Natural killer cell treated with Interleukin-12 subunit alpha and Interleukin-12 subunit beta and Interleukin-15 and Interleukin-18, amount 100 ng/mL, for 72 hours (primary cell): Measurements from ENCODE around the gene MOV10. TPM values are rescaled to one million over a fixed set of nuclear protein-coding genes. Genes with fewer than 3 reads are reported as not detected.

Experiments
- ATAC-seq, 2 donors: fragments of 150-1000 bp; cut with Tn5 transposase in 1 of 2; sonication (Bioruptor Pico), chemical (Tn5 transposase) in 1 of 2; 2 replicates each; pipeline ENCODE4 v1.10.0; 2021
- DNase-seq: peaks from one replicate; pipeline ENCODE4 v3.0.0; 2022; ENCODE audit warnings: low spot score
- H3K27ac Mint-ChIP-seq, 2 donors: 1 replicate in 1 of 2; 2 replicates in 1 of 2; pipeline ENCODE4 v1.8.0; 2022; ENCODE audit warnings: mixed read lengths in 2 of 2, mild to moderate bottlenecking in 1 of 2, moderate library complexity in 1 of 2
- H3K27me3 Mint-ChIP-seq, 2 donors: 1 replicate in 1 of 2; 2 replicates in 1 of 2; pipeline ENCODE4 v1.8.0; 2022; ENCODE audit warnings: mixed read lengths in 2 of 2
- H3K36me3 Mint-ChIP-seq: one replicate; pipeline ENCODE4 v1.8.0; 2022; ENCODE audit warnings: mixed read lengths
- H3K4me1 Mint-ChIP-seq, 2 donors: 1 replicate in 1 of 2; 2 replicates in 1 of 2; pipeline ENCODE4 v1.8.0; 2022; ENCODE audit warnings: low read depth in 2 of 2, mixed read lengths in 2 of 2, mild to moderate bottlenecking in 1 of 2
- H3K4me3 Mint-ChIP-seq: one replicate; pipeline ENCODE4 v1.8.0; 2022; ENCODE audit warnings: mixed read lengths
- H3K9me3 Mint-ChIP-seq: 2 replicates; pipeline ENCODE4 v1.8.0; 2022; ENCODE audit warnings: mixed read lengths
- total RNA-seq, 2 donors: library from RNA; stranded (reverse); gene quantifications; one replicate each; pipeline ENCODE4 v1.2.3, GENCODE V29; 2022

Gene MOV10
- total RNA-seq, 2 donors from 2014 or later, result 71.0 to 78.0 TPM

- ATAC-seq (no peak), DNase-seq (no peak)
- H3K4me1 Mint-ChIP-seq, result peaks cover 27 to 32% of the 10 kb centered on the region in 2 donors
- no peak overlapping the region for H3K27ac Mint-ChIP-seq
- no peaks in the 10 kb centered on the region for H3K27me3 Mint-ChIP-seq
- peaks cover under 1% of the 10 kb centered on the region for H3K36me3 Mint-ChIP-seq
- H3K9me3 Mint-ChIP-seq, result no peaks in the 10 kb centered on the region
- H3K4me3 Mint-ChIP-seq, result no peak overlapping the region
Observed at GRCh38 chr1:112643080-112643479, 31.4 kb upstream of the MOV10 start.

GRCh38 chr1:112646225-112646624 is 28.2 kb upstream of the MOV10 start:
- Mint-ChIP-seq H3K4me1 (peaks cover 24 to 35% of the 10 kb centered on the region in 2 donors), H3K27me3 (no peaks in the 10 kb centered on the region), H3K4me3 (no peak overlapping the region), H3K36me3 (peaks cover 21% of the 10 kb centered on the region), H3K9me3 (no peaks in the 10 kb centered on the region), H3K27ac (peak overlapping the region in 1 of 2 donors; percentile 12)
- no peak for DNase-seq
- no peak for ATAC-seq

- ATAC-seq, result peak in 1 of 2 donors; percentile 70
Observed at GRCh38 chr1:112651205-112651604, 23.3 kb upstream of the MOV10 start.

GRCh38 chr1:112665857-112666256 is 8.6 kb upstream of the MOV10 start:
- DNase-seq (no peak), ATAC-seq (no peak)
- Mint-ChIP-seq H3K27ac (peak overlapping the region; percentile 9 to 60), H3K27me3 (no peaks in the 10 kb centered on the region), H3K36me3 (peaks cover 64% of the 10 kb centered on the region), H3K4me3 (no peak overlapping the region), H3K4me1 (peaks cover 22 to 29% of the 10 kb centered on the region in 2 donors), H3K9me3 (no peaks in the 10 kb centered on the region)

More at GRCh38 chr1:112651205-112651604, 23.3 kb upstream of the MOV10 start:
- no peak for DNase-seq
- H3K27ac Mint-ChIP-seq, result peak overlapping the region in 1 of 2 donors; percentile 16
- no peaks in the 10 kb centered on the region for H3K27me3 Mint-ChIP-seq
- H3K9me3 Mint-ChIP-seq, result no peaks in the 10 kb centered on the region
- H3K36me3 Mint-ChIP-seq, result peaks cover 30% of the 10 kb centered on the region
- peaks cover 14 to 18% of the 10 kb centered on the region in 2 donors for H3K4me1 Mint-ChIP-seq
- no peak overlapping the region for H3K4me3 Mint-ChIP-seq

GRCh38 chr1:112666946-112667345 is 7.5 kb upstream of the MOV10 start:
- peaks cover 55% of the 10 kb centered on the region for H3K36me3 Mint-ChIP-seq
- H3K4me3 Mint-ChIP-seq, result peak overlapping the region; percentile 47
- no peaks in the 10 kb centered on the region for H3K27me3 Mint-ChIP-seq
- H3K4me1 Mint-ChIP-seq, result peaks cover 28 to 29% of the 10 kb centered on the region in 2 donors
- no peaks in the 10 kb centered on the region for H3K9me3 Mint-ChIP-seq
- no peak for DNase-seq
- peak overlapping the region; percentile 83 to 99 for H3K27ac Mint-ChIP-seq
- ATAC-seq, result peak in 1 of 2 donors; percentile 66

GRCh38 chr1:112672009-112672408 is 2.5 kb upstream of the MOV10 start:
- Mint-ChIP-seq H3K4me1 (peaks cover 57 to 58% of the 10 kb centered on the region in 2 donors), H3K36me3 (peaks cover 42% of the 10 kb centered on the region), H3K9me3 (no peaks in the 10 kb centered on the region)

GRCh38 chr1:112672842-112673241 is 1.6 kb upstream of the MOV10 start:
- peak overlapping the region; percentile 40 for H3K4me3 Mint-ChIP-seq
- no peak for DNase-seq
- peak overlapping the region; percentile 83 to 94 for H3K27ac Mint-ChIP-seq
- peaks cover 34% of the 10 kb centered on the region for H3K36me3 Mint-ChIP-seq
- H3K9me3 Mint-ChIP-seq, result no peaks in the 10 kb centered on the region
- H3K4me1 Mint-ChIP-seq, result peaks cover 56 to 59% of the 10 kb centered on the region in 2 donors
- no peaks in the 10 kb centered on the region for H3K27me3 Mint-ChIP-seq
- no peak for ATAC-seq

More at GRCh38 chr1:112672009-112672408, 2.5 kb upstream of the MOV10 start:
- no peak for DNase-seq
- Mint-ChIP-seq H3K27me3 (no peaks in the 10 kb centered on the region), H3K4me3 (no peak overlapping the region), H3K27ac (peak overlapping the region; percentile 69 to 83)
- no peak for ATAC-seq

GRCh38 chr1:112673592-112674439 is 643 bp upstream of the MOV10 start:
- Mint-ChIP-seq H3K4me1 (peaks cover 55 to 59% of the 10 kb centered on the region in 2 donors), H3K4me3 (peak overlapping the region; percentile 92), H3K36me3 (peaks cover 26% of the 10 kb centered on the region), H3K9me3 (no peaks in the 10 kb centered on the region), H3K27ac (peak overlapping the region; percentile 83 to 94), H3K27me3 (no peaks in the 10 kb centered on the region)
- no peak for DNase-seq
- no peak for ATAC-seq

GRCh38 chr1:112674986-112675727 is 698 bp downstream of the MOV10 start:
- H3K27ac Mint-ChIP-seq, result peak overlapping the region; percentile 83 to 94
- peak; percentile 66 to 80 for ATAC-seq
- peak; percentile 65 for DNase-seq

GRCh38 chr1:112675728-112676381 is 1.4 kb downstream of the MOV10 start:
- DNase-seq (no peak), ATAC-seq (no peak)
- peaks cover 44 to 51% of the 10 kb centered on the region in 2 donors for H3K4me1 Mint-ChIP-seq
- H3K27me3 Mint-ChIP-seq, result no peaks in the 10 kb centered on the region
- H3K36me3 Mint-ChIP-seq, result peaks cover 7% of the 10 kb centered on the region
- peak overlapping the region; percentile 73 for H3K4me3 Mint-ChIP-seq
- no peaks in the 10 kb centered on the region for H3K9me3 Mint-ChIP-seq
- H3K27ac Mint-ChIP-seq, result peak overlapping the region; percentile 54 to 59

More at GRCh38 chr1:112674986-112675727, 698 bp downstream of the MOV10 start:
- Mint-ChIP-seq H3K4me1 (peaks cover 44 to 51% of the 10 kb centered on the region in 2 donors), H3K4me3 (peak overlapping the region; percentile 92), H3K27me3 (no peaks in the 10 kb centered on the region), H3K9me3 (no peaks in the 10 kb centered on the region), H3K36me3 (peaks cover 13% of the 10 kb centered on the region)

GRCh38 chr1:112676543-112676942 is 2.1 kb downstream of the MOV10 start:
- DNase-seq (no peak), ATAC-seq (no peak)
- Mint-ChIP-seq H3K9me3 (no peaks in the 10 kb centered on the region), H3K27me3 (no peaks in the 10 kb centered on the region), H3K4me1 (peaks cover 44 to 46% of the 10 kb centered on the region in 2 donors), H3K4me3 (peak overlapping the region; percentile 73), H3K36me3 (peaks cover 7% of the 10 kb centered on the region), H3K27ac (peak overlapping the region; percentile 54 to 59)

GRCh38 chr1:112677501-112677900 is 3.0 kb downstream of the MOV10 start:
- Mint-ChIP-seq H3K36me3 (peaks cover 2% of the 10 kb centered on the region), H3K27ac (no peak overlapping the region), H3K27me3 (no peaks in the 10 kb centered on the region), H3K9me3 (no peaks in the 10 kb centered on the region), H3K4me3 (no peak overlapping the region), H3K4me1 (peaks cover 44 to 45% of the 10 kb centered on the region in 2 donors)
- ATAC-seq (no peak), DNase-seq (no peak)

- H3K27me3 Mint-ChIP-seq, result no peaks in the 10 kb centered on the region
- ATAC-seq (no peak), DNase-seq (no peak)
- H3K36me3 Mint-ChIP-seq, result no peaks in the 10 kb centered on the region
- H3K9me3 Mint-ChIP-seq, result no peaks in the 10 kb centered on the region
- H3K4me3 Mint-ChIP-seq, result no peak overlapping the region
- H3K4me1 Mint-ChIP-seq, result peaks cover 35 to 38% of the 10 kb centered on the region in 2 donors
- peak overlapping the region in 1 of 2 donors; percentile 8 for H3K27ac Mint-ChIP-seq
Observed at GRCh38 chr1:112678605-112679004, 4.1 kb downstream of the MOV10 start.
